Measurements from ENCODE around the gene ANGPTL3.

- TF ChIP-seq CTCF (IDR thresholded peaks at IDR 0.05): no peak
- TF ChIP-seq POLR2A (IDR thresholded peaks at IDR 0.05): no peak
These were observed 6.9 kb upstream of the ANGPTL3 start for GRCh38 chr1:62590255-62590969.
